DMS 273 treated with DMSO at 0.1 percent for 48 hours (cell line): ENCODE results near the gene CCL28.

Experiments
- DNase-seq: peaks from one replicate; lab custom pipeline; 2025; lab: John Stamatoyannopoulos, UW

The CCL28 gene

GRCh38 chr5:43357067-43357466, 55.1 kb downstream of the CCL28 start:
- DNase-seq = no peak

GRCh38 chr5:43354774-43355173, 57.4 kb downstream of the CCL28 start:
- DNase-seq = no peak

DNA sequence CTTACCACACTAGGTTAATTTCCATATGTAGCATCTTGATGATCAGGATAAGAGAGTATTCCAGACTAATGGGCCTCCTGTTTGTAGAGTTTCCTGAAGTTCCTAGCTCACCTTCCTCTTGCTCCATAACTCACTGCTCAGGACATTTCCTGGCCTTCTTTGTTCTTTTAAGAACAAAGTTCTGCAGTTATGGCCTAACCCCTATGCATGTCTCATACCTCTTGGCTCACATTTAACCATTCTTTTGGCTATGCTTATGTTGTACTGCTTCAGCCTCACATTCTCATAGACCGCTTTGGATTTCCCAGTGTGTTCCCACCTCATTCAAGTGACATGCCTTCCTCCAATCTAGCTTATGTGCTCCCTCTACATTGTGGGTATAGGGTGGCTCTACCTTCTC, 58.5 kb downstream of the CCL28 start:
- DNase-seq = no peak

DNA sequence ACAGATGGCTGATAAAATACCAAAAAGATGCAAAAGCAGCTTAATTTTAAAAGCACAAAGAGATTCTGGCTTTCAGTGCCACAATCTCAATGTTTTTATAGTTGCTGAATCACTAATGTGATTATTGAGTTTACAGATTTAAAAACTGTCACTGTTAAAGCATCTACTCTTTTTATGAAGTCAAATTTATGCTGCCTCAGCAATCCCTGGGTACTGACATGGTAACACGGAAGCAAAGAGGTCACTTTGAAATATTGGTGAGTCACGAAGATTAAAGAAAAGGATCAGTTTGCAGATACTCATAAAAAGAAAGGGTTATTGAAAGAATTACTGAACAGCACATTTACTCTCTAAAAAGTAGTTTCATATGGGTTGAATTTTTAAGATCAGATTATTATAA, 59.3 kb downstream of the CCL28 start:
- DNase-seq = no peak

- no peak for DNase-seq
Observed at GRCh38 chr5:43352131-43352530, 60.1 kb downstream of the CCL28 start.

DNA sequence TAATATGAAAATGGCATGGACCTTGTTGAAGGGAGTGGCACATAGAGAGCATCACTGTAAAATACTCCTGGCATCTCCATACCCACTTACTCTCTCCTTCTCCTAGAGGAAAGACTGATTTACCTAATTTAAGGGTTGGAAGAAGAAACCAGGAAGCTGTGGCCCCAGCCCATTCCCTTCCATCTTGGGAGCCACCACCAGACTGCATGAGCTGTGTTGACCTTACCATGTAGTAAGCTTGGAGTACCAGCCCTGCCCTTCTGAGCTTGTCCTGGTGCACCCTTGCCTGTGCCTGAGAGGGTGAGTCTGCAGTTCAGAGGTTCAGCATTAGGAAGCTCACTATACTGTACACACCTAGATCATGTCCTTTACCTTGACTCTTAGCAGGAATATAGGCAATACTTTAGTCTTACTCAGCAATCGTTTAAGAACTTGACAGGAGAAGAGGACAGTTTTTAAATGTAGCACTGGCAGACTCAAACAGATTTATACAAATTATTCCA, 63.3 kb downstream of the CCL28 start:
- no peak for DNase-seq

- DNase-seq = no peak
Observed at GRCh38 chr5:43348207-43348606, 64.0 kb downstream of the CCL28 start.

GRCh38 chr5:43338862-43339261, 73.3 kb downstream of the CCL28 start:
- no peak for DNase-seq

DNA sequence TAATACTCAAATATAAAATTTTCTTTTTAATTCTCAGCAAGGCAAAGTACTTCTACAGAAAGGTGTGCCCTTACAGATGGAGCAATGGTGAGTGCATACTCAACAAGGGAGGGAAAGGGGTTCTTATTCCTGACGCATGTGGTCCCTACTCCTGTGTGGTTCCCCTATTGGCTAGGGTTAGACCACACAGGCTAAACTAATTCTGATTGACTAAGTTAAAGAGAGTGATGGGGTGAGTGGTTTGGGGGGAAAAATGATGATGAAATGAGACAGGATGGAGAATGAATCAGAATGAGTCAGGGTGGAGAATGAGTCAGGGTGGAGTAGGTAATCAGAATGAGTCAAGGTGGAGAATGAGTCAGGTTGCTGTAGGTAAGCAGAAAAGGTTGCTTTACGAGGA, 76.0 kb downstream of the CCL28 start:
- no peak for DNase-seq

DNA sequence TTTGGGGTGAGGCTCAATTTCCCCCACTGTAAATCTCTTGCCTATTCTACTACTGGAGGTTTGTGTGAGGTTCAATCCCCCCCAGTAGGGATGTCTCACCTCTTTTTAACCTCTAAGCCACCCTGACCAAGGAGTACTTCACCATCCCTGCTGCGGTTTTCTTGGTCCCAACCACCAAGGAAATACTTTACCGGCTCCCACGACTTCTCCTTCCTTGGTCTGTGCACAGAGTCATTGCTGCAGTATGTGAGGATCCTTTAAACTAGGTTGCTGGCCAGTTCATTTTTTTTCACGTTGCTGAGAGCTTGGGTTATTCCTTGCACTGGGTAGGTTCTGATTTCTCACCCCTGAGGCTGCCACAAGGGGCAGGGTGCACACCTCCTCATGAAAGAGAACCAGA, 76.5 kb downstream of the CCL28 start:
- no peak for DNase-seq

GRCh38 chr5:43332401-43332800, 79.8 kb downstream of the CCL28 start:
- DNase-seq = no peak
